GM19438 (cell line): Measurements from ENCODE around the gene PBXIP1.
A peak's percentile ranks its signal among the peaks of the same experiment; 100 is the strongest.
"Not testable (repeated sequence)": the region's sequence is repeated elsewhere in the genome, so short reads cannot be mapped to it uniquely, and the experiment has no call there.

Experiments
- ATAC-seq: cut with Tn5 transposase; IDR thresholded peaks from one replicate; pipeline ENCODE4 v1.9.1; 2021; ENCODE audit warnings: low read depth; ENCODE audit not compliant: unreplicated experiment

The PBXIP1 gene

GRCh38 chr1:154995301-154995983, 39.5 kb upstream of the PBXIP1 start:
- ATAC-seq = not testable (repeated sequence)

DNA sequence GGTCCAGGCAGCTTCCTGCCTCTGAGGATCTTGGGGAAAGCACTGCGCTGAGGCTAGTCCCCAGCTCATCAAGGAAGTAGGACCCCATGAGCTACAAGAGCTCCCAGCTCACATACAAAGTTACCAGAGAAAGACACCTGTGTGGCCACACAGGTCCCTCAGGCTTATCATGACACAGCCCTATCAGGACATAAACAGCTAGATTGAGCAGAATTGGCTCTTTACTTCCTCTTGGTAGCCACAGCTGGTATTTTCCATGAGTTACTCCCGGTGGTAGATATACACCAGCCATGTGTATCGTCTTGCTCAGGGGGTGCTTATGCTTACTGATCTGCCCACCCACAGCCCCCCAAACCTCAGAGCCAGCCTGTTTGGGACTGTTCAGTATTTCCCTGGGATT, 38.7 kb upstream of the PBXIP1 start:
- no peak for ATAC-seq

GRCh38 chr1:154994269-154994587, 38.3 kb upstream of the PBXIP1 start:
- ATAC-seq = no peak

- no peak for ATAC-seq
Observed at GRCh38 chr1:154993572-154994268, 37.8 kb upstream of the PBXIP1 start, which contains the start of gene LENEP. Gene LENEP, plus strand, starts transcription at chr1:154993586. Its CDS starts 22 bp downstream, at chr1:154993608.

DNA sequence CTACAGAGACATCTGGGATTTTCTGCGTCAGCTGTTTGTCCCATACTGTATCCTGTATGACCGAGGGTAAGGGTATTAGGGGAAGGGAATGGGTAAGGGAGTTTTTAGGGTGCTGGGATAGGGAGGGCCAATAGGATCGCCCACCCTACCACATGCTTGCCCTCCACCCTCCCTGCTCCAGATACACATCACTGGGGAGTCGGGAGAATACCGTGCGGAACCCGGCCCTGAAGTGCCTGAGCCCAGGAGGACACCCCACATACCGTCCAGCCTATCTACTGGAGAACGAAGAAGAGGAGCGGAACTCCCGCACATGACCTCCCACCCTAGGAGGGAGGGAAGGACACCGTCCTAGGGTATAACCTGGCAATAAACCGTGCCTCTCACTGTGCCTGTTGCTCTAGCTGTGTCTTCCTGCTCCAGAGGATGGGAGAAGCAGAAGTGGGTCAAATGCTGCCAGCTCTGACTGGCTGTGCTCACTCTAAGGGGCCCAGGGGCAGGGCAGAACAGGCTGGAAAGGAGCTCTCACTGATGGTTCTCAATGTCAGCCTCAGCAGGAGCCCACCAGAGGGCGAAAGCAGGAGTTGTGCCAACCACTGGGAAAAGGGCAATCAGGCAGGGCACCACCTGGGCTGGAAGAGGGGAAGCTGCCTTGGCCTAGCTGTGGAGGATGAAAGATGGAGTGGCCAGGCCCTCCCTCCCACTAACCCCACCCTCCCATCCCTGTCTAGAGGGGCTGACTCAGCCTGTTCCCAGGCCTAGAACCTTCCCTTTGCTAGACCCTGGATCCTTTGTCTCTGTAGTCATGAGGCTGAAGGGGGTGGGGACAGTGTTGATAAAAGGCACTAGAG, 37.0 kb upstream of the PBXIP1 start:
- ATAC-seq = no peak

DNA sequence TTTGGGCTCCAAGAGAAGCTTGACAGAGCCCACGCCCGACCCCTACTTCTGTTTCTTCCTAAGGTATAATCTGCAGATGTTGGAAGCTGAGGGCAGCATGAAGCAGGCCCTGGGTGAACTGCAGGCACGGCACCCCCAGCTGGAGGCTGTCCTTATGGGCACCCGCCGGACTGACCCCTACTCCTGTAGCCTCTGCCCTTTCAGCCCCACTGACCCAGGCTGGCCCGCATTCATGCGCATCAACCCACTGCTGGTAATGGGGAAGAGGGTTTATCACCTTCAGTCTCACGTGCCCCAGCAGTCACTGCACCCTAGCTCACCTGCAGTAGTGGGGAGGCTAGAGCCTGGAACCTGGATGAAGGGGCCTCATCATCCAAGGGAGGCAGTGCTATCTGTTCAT, 34.4 kb upstream of the PBXIP1 start:
- ATAC-seq = no peak

- ATAC-seq = no peak
Observed at GRCh38 chr1:154989195-154989860, 33.4 kb upstream of the PBXIP1 start.

- no peak for ATAC-seq
Observed at GRCh38 chr1:154988058-154988954, 32.4 kb upstream of the PBXIP1 start.

- no peak for ATAC-seq
Observed at GRCh38 chr1:154987326-154987725, 31.4 kb upstream of the PBXIP1 start.

- not testable (repeated sequence) for ATAC-seq
Observed at GRCh38 chr1:154986736-154987135, 30.8 kb upstream of the PBXIP1 start.

- no peak for ATAC-seq
Observed at GRCh38 chr1:154983776-154984466, 28.0 kb upstream of the PBXIP1 start.

DNA sequence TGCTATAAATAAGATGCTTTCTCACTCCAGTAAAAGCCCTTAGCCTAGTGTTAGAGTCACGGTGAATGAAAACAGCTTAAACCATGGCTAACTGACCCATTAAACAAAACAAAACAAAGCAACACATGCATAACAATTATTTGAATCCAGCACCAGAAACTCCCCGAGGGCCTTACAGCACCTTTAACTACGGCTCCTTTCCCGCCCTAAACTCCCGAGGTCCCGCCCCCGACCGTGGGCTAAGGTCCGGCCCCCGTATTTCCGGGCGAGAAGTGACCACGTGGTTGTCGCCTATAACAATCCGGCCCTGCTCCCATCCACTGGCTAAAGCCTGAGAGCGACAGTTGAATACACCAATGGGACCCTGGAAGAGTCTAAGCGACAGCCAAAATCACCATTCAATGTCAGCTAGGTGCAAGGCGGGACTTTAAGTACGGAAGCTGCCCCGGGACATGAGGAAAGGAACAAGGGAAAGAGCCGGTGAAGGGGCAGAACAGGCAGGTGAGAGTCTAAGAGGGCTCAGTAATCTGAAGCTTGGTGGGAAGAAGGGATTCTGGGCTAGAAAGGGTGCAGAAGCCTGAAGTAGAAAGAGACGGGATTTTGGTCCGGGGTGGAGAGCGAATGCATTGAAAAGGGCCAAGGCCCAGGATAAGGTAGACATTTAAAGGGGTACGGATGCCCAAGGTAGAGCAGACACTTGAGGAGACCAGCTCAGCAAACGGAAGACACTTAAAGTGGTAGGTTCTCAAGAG, 27.2 kb upstream of the PBXIP1 start, which contains the start of gene FLAD1:
FLAD1 (plus strand) TSS at position 448 of the 752 bp plus-strand sequence. CDS start 351 bp downstream, outside the sequence.
- peak; percentile 98 for ATAC-seq

DNA sequence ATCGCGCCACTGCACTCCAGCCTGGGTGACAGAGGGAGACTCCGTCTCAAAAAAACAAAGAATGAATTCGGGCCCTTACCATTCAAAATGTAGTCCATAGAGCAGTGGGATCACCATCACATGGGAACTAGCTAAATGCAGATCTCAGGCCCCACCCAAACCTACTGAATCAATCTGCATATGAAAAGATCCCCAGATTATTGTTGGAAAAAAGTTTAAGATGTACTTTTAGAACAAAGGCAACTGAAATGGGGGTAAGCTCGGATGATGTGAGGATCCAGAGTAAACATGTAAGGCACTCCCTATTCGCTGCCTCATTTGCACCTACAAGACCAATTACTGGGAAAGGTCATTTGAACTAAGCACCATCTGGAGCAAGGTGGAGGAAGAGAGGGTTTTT, 26.4 kb upstream of the PBXIP1 start:
- ATAC-seq = no peak

DNA sequence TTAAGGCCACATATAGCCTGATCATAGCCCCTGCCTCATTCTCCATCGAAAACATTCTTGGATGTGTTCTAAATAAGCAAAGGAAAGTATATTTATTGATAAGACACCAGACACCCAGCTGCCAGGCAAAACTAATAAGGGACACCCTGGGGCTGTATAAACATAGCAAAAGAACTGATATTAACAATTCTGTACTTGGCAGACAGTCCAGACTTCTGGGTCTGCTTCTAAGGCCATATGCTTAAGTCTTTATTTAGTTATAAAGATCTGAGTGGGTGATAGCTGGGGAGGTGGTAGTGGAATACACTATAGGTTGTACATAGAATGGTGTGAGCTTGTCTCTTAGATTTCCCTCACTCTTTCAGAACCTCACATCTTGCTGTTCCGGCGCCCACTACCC, 22.5 kb upstream of the PBXIP1 start:
- ATAC-seq = no peak

GRCh38 chr1:154977762-154978161, 21.9 kb upstream of the PBXIP1 start:
- ATAC-seq = not testable (repeated sequence)

GRCh38 chr1:154975409-154976059, 19.6 kb upstream of the PBXIP1 start:
- no peak for ATAC-seq

GRCh38 chr1:154974808-154975408, 19.0 kb upstream of the PBXIP1 start:
- peak; percentile 44 for ATAC-seq
